GM23248 (cell line): ENCODE data around the gene GPR39.

ENCODE experiments used
- EZH2 ChIP-seq: fragments of 200-600 bp; sonication (generic); IDR thresholded peaks from 2 replicates; pipeline ENCODE4 v1.6.1; 2018; ENCODE audit warnings: antibody characterized with exemption, mild to moderate bottlenecking; ENCODE audit not compliant: insufficient read depth, poor library complexity, severe bottlenecking
- EZH2phosphoT487 ChIP-seq: fragments of 200-600 bp; sonication (generic); IDR thresholded peaks from 2 replicates; pipeline ENCODE4 v1.6.1; 2018; ENCODE audit warnings: antibody characterized with exemption, moderate library complexity, mild to moderate bottlenecking, low read depth; ENCODE audit not compliant: insufficient read depth

DNA sequence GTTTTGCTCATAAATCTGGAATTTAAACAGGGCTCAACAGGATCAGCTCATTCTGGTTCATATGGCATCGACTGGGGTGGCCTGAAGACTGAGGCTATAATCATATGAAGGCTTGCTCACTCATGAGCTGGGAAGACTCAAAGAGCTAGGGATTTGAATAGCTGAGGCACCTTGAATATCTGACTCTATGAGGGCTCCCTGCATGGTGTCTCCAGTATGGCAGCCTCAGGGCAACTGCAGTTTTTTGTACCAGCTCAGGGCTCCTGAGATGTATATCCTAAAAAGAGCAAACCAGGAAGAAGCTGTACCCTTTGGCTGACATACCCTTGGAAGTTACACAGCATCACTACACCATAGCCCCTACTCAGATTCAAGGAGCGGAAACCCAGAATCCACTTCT lies 15.3 kb upstream of the GPR39 start:
- TF ChIP-seq EZH2 (no peak), EZH2phosphoT487 (no peak)
